22Rv1 (cell line): ENCODE data around the gene ALKBH8.
"Not testable (repeated sequence)": the region's sequence is repeated elsewhere in the genome, so short reads cannot be mapped to it uniquely, and the experiment has no call there.

Experiments used
- H3K27ac ChIP-seq: fragments of 450-650 bp; 2 replicates; pipeline ENCODE4 v1.5.1; 2017
- CTCF ChIP-seq: fragments of 450-650 bp; IDR thresholded peaks from 2 replicates; pipeline ENCODE4 v1.5.1; 2017; ENCODE audit warnings: mild to moderate bottlenecking
- ZFX ChIP-seq: fragments of 450-650 bp; IDR thresholded peaks from 2 replicates; pipeline ENCODE4 v1.6.1; 2017; ENCODE audit warnings: antibody characterized with exemption, borderline replicate concordance

The ALKBH8 gene

GRCh38 chr11:107501713-107502112 is 63.8 kb downstream of the ALKBH8 start:
- H3K27ac ChIP-seq, result no peak overlapping the region
- TF ChIP-seq CTCF, result no peak

- not testable (repeated sequence) for H3K27ac ChIP-seq
Measured at GRCh38 chr11:107497371-107497770, 68.2 kb downstream of the ALKBH8 start.

- TF ChIP-seq ZFX (no peak), CTCF (no peak)
- H3K27ac ChIP-seq, result no peak overlapping the region
Measured at GRCh38 chr11:107496011-107496410, 69.5 kb downstream of the ALKBH8 start.

- H3K27ac ChIP-seq, result no peak overlapping the region
- TF ChIP-seq ZFX, result no peak
- no peak for TF ChIP-seq CTCF
Measured at GRCh38 chr11:107494055-107494454, 71.5 kb downstream of the ALKBH8 start.

GRCh38 chr11:107493117-107493516 is 72.4 kb downstream of the ALKBH8 start:
- TF ChIP-seq CTCF (no peak), ZFX (no peak)
- no peak overlapping the region for H3K27ac ChIP-seq

GRCh38 chr11:107490836-107491235 is 74.7 kb downstream of the ALKBH8 start:
- TF ChIP-seq CTCF, result no peak
- TF ChIP-seq ZFX, result no peak

GRCh38 chr11:107482234-107482633 is 83.3 kb downstream of the ALKBH8 start:
- TF ChIP-seq ZFX (no peak), CTCF (no peak)
- no peak overlapping the region for H3K27ac ChIP-seq

More at GRCh38 chr11:107490836-107491235, 74.7 kb downstream of the ALKBH8 start:
- no peak overlapping the region for H3K27ac ChIP-seq

GRCh38 chr11:107478922-107479321 is 86.6 kb downstream of the ALKBH8 start:
- no peak overlapping the region for H3K27ac ChIP-seq
- TF ChIP-seq ZFX, result no peak
- TF ChIP-seq CTCF, result no peak
